ENCODE data around the gene NCK2.
"Not testable (repeated sequence)": the region's sequence is repeated elsewhere in the genome, so short reads cannot be mapped to it uniquely, and the experiment has no call there.

Gene NCK2

DNA sequence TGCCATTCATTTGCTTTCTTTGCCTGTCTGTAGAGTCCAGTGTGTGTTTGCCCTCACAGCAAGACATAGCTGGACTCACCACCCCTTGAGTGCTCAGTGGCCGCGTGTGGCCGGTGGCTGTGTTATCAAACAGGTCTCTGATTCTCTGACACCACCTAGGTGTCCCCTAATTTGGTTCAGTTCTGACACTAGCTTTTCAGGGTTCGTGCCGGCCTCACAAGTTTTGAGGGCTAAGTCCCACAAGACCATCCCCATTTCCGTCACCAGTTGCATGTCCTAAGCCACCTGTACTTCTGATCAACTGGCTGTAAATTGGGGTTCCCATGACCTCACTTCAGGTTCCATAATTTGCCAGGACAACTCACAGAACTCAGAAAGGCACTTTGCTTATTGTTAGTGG lies 23.5 kb downstream of the NCK2 start:
- TF ChIP-seq, protein P1, sequence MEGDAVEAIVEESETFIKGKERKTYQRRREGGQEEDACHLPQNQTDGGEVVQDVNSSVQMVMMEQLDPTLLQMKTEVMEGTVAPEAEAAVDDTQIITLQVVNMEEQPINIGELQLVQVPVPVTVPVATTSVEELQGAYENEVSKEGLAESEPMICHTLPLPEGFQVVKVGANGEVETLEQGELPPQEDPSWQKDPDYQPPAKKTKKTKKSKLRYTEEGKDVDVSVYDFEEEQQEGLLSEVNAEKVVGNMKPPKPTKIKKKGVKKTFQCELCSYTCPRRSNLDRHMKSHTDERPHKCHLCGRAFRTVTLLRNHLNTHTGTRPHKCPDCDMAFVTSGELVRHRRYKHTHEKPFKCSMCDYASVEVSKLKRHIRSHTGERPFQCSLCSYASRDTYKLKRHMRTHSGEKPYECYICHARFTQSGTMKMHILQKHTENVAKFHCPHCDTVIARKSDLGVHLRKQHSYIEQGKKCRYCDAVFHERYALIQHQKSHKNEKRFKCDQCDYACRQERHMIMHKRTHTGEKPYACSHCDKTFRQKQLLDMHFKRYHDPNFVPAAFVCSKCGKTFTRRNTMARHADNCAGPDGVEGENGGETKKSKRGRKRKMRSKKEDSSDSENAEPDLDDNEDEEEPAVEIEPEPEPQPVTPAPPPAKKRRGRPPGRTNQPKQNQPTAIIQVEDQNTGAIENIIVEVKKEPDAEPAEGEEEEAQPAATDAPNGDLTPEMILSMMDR (conservative IDR thresholded peaks at IDR 0.05; ENCODE audit: low read depth, low read length) = no peak
- DNase-seq (ENCODE audit: low read depth) = no peak
- H3K4me3 ChIP-seq (ENCODE audit: low read depth, low read length) = no peak overlapping the region

DNA sequence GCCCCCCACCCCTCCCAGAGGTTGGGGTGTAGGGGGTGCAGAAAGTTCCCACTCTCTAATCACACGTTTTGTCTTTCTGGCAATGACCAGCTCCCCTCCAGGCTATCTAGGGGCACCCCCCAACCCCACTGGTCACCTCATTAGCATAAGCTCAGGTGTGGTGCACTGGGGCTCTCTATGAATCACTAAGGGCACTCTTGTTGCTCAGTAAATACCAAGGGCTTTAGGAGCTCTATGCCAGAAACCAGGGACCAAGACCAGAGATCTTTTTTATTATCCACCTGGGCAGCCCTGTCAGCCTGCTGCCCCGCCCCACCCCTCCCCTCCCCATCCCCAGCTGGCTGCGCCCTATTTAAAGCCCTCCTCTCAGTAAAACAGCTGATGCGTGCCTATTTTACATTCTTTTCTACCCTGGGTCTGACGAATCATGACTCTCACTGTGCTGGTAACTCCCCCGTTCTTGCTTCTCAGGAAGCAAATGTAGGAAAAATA lies 24.3 kb downstream of the NCK2 start:
- TF ChIP-seq, protein P1 (conservative IDR thresholded peaks at IDR 0.05; ENCODE audit: low read depth, low read length) = no peak
- no peak for DNase-seq (ENCODE audit: low read depth)
- no peak overlapping the region for H3K4me3 ChIP-seq (ENCODE audit: low read depth, low read length)

DNA sequence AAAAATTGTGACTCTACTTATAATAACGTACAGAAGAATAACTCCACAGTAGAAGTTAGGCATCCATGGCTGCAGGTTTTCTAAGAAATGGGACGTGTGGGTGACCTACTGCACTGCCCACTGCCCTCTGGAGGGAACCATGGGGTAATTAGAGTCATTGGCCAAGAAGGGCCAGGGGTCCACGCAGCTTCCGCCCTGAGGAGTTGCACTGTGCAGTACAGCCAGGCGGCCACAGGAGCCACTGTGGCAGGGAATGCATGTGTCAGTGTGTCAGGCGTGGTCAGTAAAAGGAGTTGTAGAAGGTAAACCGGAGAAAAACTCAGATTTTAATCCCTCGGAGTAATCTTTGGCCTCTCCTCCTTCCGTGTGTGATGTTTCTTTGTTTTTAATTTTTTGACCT lies 24.8 kb downstream of the NCK2 start:
- DNase-seq (ENCODE audit: low read depth) = no peak
- TF ChIP-seq, protein P1 (conservative IDR thresholded peaks at IDR 0.05; ENCODE audit: low read depth, low read length) = peak; percentile 20
- no peak overlapping the region for H3K4me3 ChIP-seq (ENCODE audit: low read depth, low read length)

DNA sequence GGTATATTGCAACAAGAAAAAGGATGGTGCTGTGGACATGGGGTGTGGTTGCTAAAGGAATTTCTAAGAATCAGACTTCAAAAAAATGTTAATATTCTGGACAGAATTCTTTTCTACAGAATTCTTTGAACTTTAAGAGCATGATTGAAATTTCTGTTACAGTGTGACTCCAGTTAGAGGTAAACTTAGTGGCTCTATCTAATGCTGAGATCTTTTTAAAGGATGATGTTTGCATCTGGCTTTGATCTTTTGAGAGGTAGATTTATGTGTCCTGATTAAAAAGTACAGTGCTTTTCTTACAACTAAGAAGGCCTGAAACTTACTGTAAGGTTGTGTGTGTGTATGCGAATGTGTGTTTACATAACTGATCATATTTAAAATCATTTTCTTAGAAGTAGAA lies 25.4 kb downstream of the NCK2 start:
- DNase-seq (ENCODE audit: low read depth) = no peak
- TF ChIP-seq, protein P1 (conservative IDR thresholded peaks at IDR 0.05; ENCODE audit: low read depth, low read length) = no peak
- H3K4me3 ChIP-seq (ENCODE audit: low read depth, low read length) = no peak overlapping the region

DNA sequence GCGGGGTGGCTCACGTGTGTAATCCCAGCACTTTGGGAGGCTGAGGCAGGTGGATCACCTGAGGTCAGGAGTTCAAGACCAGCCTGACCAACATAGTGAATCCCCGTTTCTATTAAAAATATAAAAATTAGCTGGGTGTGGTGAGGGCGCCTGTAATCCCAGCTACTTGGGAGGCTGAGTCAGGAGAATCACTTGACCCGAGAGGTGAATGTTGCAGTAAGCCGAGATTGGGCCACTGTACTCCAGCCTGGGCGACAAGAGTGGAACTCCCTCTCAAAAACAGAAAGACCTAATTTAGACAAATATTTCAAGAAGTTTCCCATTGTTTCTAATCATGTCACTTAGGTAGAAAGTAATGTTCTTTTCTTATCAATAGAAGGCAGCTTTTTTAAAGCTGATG lies 26.6 kb downstream of the NCK2 start:
- not testable (repeated sequence) for DNase-seq (ENCODE audit: low read depth); H3K4me3 ChIP-seq (ENCODE audit: low read depth, low read length)

DNA sequence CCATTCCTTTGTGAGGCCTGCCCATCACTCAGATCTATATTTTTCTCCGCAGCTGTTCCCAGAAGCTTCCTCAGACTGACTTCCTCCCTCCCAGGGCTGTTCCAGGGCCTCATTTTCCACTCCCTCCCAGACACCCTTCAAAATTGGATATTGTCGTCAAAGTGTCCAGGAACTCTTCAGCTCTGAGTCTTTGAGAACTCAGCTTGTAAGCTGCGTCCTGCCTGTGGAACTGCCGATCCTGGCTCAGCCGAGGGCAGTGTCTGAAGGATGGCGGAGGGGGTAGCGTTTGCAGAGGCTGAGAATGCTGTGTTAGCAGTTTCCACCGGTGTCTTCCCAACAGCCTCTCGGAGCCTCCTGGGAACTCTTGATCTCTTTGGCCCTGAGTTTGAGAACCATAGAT lies 27.1 kb downstream of the NCK2 start:
- no peak for DNase-seq (ENCODE audit: low read depth)
- H3K4me3 ChIP-seq (ENCODE audit: low read depth, low read length) = no peak overlapping the region
- TF ChIP-seq, protein P1 (conservative IDR thresholded peaks at IDR 0.05; ENCODE audit: low read depth, low read length) = no peak

DNA sequence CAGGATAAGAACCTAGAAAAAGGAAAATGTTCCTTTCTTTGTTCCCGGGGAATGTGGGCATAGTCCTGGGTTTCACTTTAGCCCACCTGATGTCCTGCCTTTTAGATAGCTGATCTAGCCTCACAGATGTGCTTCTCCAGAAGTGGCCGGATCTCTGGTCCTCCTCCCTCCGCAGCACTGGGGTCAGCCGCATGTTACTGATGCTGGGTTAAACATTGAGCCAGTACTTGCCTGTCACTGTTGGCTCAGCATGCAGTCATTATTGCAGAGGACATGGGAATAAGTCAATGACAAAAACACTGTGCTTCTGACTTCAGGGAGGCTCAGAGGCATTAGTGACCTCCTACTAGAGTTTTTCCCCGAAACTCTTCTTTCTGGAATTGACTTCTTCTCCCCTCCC lies 27.6 kb downstream of the NCK2 start:
- no peak overlapping the region for H3K4me3 ChIP-seq (ENCODE audit: low read depth, low read length)
- TF ChIP-seq, protein P1 (conservative IDR thresholded peaks at IDR 0.05; ENCODE audit: low read depth, low read length) = no peak
- DNase-seq (ENCODE audit: low read depth) = no peak

DNA sequence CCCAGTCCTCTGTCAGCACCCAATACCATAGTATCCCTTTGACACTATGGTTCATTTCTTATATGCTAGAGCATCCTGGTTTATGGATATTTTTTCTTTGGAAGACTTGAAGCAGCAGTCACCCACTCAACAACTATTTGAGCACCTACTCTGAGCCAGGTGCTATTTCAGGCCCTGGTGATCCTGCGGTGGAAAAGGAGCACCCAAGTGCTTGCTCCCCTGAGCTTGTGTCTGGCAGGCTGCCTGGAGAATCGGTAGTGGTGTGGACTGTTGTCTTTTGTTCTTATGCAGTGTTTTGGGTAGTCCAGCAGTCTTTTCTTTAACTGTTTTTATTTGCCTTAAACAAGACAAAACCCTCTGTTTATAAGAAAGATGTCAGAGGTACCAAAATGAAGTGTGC lies 28.9 kb downstream of the NCK2 start:
- DNase-seq (ENCODE audit: low read depth) = no peak
- H3K4me3 ChIP-seq (ENCODE audit: low read depth, low read length) = no peak overlapping the region

More for the DNA sequence above, 28.9 kb downstream of the NCK2 start:
- TF ChIP-seq, protein P1 (conservative IDR thresholded peaks at IDR 0.05; ENCODE audit: low read depth, low read length) = no peak
